ENCODE results near the gene MGAM2. TPM values are rescaled to one million over a fixed set of nuclear protein-coding genes. Genes with fewer than 3 reads are reported as not detected.
"Not testable (repeated sequence)": the region's sequence is repeated elsewhere in the genome, so short reads cannot be mapped to it uniquely, and the experiment has no call there.

Gene MGAM2
- total RNA-seq, 1 experiment from 2014 or later: not detected

DNA sequence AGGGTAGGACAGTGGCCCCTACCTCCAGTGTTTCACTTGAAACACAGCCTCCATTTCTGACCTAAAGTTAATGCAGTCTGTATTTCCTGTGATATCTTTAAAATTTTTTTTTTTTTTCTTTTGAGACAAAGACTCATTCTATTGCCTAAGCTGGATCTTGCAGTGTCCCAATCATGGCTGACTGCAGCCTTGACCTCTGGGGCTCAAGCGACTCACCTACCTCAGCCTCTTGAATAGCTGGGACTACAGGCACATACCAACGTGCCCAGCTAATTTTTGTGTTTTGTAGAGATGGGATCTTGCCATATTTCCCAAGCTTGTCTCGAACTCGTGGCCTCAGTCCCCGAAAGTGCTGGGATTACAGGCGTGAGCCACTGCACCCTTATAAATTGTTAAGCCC lies 16.7 kb upstream of the MGAM2 start:
- no peaks in the 10 kb centered on the region for H3K27me3 ChIP-seq (replicated peaks; ENCODE audit: insufficient read depth, low read depth, low read length, poor library complexity)
- CTCF ChIA-PET: no interaction called here
- BruUV-seq (replicated peaks): no TSS peak
- no peak overlapping the region for H3K4me3 ChIP-seq (ENCODE audit: low read depth, low read length, poor library complexity, severe bottlenecking)
- POLR2A ChIA-PET (ENCODE audit: low non-redundant PET): no interaction called here
- intact Hi-C loops (cut with micrococcal nuclease; ENCODE audit: unreplicated experiment): loop anchor here (1.0 kb wide), 1 partner anchor 31 kb away; no protein-coding TSS in a partner anchor
- H3K4me1 ChIP-seq (ENCODE audit: insufficient read depth, low read length, poor library complexity, severe bottlenecking): no peaks in the 10 kb centered on the region
- DNase-seq (ENCODE audit: low spot score): no peak
- H3K9me3 ChIP-seq (ENCODE audit: low read depth, low read length, poor library complexity, severe bottlenecking): no peaks in the 10 kb centered on the region
- TF ChIP-seq, protein P1, sequence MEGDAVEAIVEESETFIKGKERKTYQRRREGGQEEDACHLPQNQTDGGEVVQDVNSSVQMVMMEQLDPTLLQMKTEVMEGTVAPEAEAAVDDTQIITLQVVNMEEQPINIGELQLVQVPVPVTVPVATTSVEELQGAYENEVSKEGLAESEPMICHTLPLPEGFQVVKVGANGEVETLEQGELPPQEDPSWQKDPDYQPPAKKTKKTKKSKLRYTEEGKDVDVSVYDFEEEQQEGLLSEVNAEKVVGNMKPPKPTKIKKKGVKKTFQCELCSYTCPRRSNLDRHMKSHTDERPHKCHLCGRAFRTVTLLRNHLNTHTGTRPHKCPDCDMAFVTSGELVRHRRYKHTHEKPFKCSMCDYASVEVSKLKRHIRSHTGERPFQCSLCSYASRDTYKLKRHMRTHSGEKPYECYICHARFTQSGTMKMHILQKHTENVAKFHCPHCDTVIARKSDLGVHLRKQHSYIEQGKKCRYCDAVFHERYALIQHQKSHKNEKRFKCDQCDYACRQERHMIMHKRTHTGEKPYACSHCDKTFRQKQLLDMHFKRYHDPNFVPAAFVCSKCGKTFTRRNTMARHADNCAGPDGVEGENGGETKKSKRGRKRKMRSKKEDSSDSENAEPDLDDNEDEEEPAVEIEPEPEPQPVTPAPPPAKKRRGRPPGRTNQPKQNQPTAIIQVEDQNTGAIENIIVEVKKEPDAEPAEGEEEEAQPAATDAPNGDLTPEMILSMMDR (conservative IDR thresholded peaks at IDR 0.05; ENCODE audit: low read depth, low read length): no peak
- no peak for TF ChIP-seq EZH2 (IDR thresholded peaks at IDR 0.05; ENCODE audit: borderline replicate concordance, low read depth, low read length, poor library complexity, severe bottlenecking)
- no peaks in the 10 kb centered on the region for H3K36me3 ChIP-seq (ENCODE audit: insufficient read depth, low read length, poor library complexity, severe bottlenecking)
- H3K27ac ChIP-seq (ENCODE audit: low read depth, low read length, poor library complexity, severe bottlenecking): no peak overlapping the region

DNA sequence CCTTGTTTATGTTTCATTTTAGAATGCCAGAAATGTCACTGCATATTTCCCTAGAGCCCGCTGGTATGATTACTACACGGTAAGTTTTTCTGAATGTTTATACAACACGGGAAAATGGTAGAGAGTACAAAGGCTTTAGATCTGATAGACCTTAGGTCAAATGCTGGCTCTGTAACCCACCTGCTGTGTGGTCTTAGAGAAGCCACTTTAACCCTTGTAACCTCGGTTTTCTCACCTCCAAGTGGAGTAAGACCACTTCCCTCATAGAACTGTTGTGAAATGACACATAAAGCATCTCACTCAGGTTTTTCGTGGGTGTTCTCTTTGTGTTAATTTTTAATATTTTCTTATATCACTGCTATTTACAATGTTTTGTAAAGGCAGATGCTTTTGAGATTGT lies 13.9 kb upstream of the MGAM2 start:
- Histone ChIP-seq H3K9me3 (ENCODE audit: low read depth, low read length, poor library complexity, severe bottlenecking) (no peaks in the 10 kb centered on the region), H3K27ac (ENCODE audit: low read depth, low read length, poor library complexity, severe bottlenecking) (no peak overlapping the region), H3K4me3 (ENCODE audit: low read depth, low read length, poor library complexity, severe bottlenecking) (no peak overlapping the region), H3K4me1 (ENCODE audit: insufficient read depth, low read length, poor library complexity, severe bottlenecking) (no peaks in the 10 kb centered on the region), H3K36me3 (ENCODE audit: insufficient read depth, low read length, poor library complexity, severe bottlenecking) (no peaks in the 10 kb centered on the region), H3K27me3 (replicated peaks; ENCODE audit: insufficient read depth, low read depth, low read length, poor library complexity) (no peaks in the 10 kb centered on the region)
- ChIA-PET CTCF (no interaction called here), POLR2A (ENCODE audit: low non-redundant PET) (interaction anchor here (0.6 kb wide), 1 partner anchor 236 kb away, joined by 3 read pairs; no protein-coding TSS in a partner anchor)
- no peak for DNase-seq (ENCODE audit: low spot score)
- no peak for TF ChIP-seq EZH2 (IDR thresholded peaks at IDR 0.05; ENCODE audit: borderline replicate concordance, low read depth, low read length, poor library complexity, severe bottlenecking)
- TF ChIP-seq, protein P1 (conservative IDR thresholded peaks at IDR 0.05; ENCODE audit: low read depth, low read length): no peak
- intact Hi-C loops (cut with micrococcal nuclease; ENCODE audit: unreplicated experiment): no loop called here
- no TSS peak for BruUV-seq (replicated peaks)

DNA sequence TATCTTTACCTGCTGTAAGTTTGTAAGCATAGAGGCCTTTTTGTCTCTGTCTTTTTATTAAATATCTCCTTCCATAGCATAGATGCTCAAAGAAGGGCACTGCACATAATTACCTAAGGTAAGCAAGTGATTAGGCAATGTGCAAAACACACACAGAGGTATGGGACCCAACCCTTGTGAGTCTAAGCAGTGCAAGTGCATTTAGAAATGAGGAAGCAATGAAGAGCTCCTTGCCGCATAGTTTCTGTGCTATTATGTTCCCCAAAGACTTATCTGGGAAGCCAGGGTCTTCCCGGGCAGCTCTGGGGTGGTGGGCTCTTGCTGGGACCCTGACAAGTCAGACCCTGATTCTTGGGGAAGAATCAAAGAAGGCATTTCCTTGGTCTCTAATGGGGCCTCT lies 13.5 kb upstream of the MGAM2 start:
- intact Hi-C loops (cut with micrococcal nuclease; ENCODE audit: unreplicated experiment): no loop called here
- no peak overlapping the region for H3K27ac ChIP-seq (ENCODE audit: low read depth, low read length, poor library complexity, severe bottlenecking)
- no TSS peak for BruUV-seq (replicated peaks)
- no peaks in the 10 kb centered on the region for H3K9me3 ChIP-seq (ENCODE audit: low read depth, low read length, poor library complexity, severe bottlenecking)
- H3K27me3 ChIP-seq (replicated peaks; ENCODE audit: insufficient read depth, low read depth, low read length, poor library complexity): no peaks in the 10 kb centered on the region
- no peak overlapping the region for H3K4me3 ChIP-seq (ENCODE audit: low read depth, low read length, poor library complexity, severe bottlenecking)
- no peaks in the 10 kb centered on the region for H3K36me3 ChIP-seq (ENCODE audit: insufficient read depth, low read length, poor library complexity, severe bottlenecking)
- CTCF ChIA-PET: no interaction called here
- H3K4me1 ChIP-seq (ENCODE audit: insufficient read depth, low read length, poor library complexity, severe bottlenecking): no peaks in the 10 kb centered on the region
- no peak for DNase-seq (ENCODE audit: low spot score)
- POLR2A ChIA-PET (ENCODE audit: low non-redundant PET): interaction anchor here (0.6 kb wide), 1 partner anchor 235 kb away, joined by 3 read pairs; no protein-coding TSS in a partner anchor
- TF ChIP-seq, protein P1 (conservative IDR thresholded peaks at IDR 0.05; ENCODE audit: low read depth, low read length): no peak
- TF ChIP-seq EZH2 (IDR thresholded peaks at IDR 0.05; ENCODE audit: borderline replicate concordance, low read depth, low read length, poor library complexity, severe bottlenecking): no peak

DNA sequence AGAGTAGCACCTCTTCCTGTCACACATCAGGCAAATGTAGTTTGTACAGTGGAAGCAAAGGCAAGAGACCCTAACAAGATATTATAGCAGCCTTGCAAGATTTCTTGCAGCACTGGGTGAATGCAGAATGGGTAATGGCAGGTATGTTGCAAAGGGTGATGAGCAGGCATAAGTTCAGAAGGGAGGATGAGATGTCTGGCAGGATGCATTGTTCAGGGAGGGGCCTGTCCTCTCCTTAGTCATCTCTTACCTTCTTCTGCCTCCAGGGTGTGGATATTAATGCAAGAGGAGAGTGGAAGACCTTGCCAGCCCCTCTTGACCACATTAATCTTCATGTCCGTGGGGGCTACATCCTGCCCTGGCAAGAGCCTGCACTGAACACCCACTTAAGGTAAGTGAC lies 12.2 kb upstream of the MGAM2 start:
- H3K9me3 ChIP-seq (ENCODE audit: low read depth, low read length, poor library complexity, severe bottlenecking); H3K27me3 ChIP-seq (replicated peaks; ENCODE audit: insufficient read depth, low read depth, low read length, poor library complexity); BruUV-seq (replicated peaks); H3K36me3 ChIP-seq (ENCODE audit: insufficient read depth, low read length, poor library complexity, severe bottlenecking); POLR2A ChIA-PET (ENCODE audit: low non-redundant PET); H3K4me1 ChIP-seq (ENCODE audit: insufficient read depth, low read length, poor library complexity, severe bottlenecking); H3K4me3 ChIP-seq (ENCODE audit: low read depth, low read length, poor library complexity, severe bottlenecking); DNase-seq (ENCODE audit: low spot score); intact Hi-C loops (cut with micrococcal nuclease; ENCODE audit: unreplicated experiment); H3K27ac ChIP-seq (ENCODE audit: low read depth, low read length, poor library complexity, severe bottlenecking); CTCF ChIA-PET: not testable (repeated sequence)
